GM10248 (cell line): ENCODE data around the gene ACSL5.

Experiments used
- CTCF ChIA-PET: fragments of 300-600 bp; sonication (Branson Sonifier 250); formaldehyde crosslinking; extraction: SDS; loops from one replicate; lab custom pipeline; 2021; ENCODE audit warnings: antibody characterized with exemption; lab: Yijun Ruan, JAX
- POLR2A ChIA-PET: fragments of 350-650 bp; sonication (Branson Sonifier 250); formaldehyde crosslinking; extraction: SDS; loops from one replicate; lab custom pipeline; 2020; ENCODE audit warnings: antibody characterized with exemption; lab: Yijun Ruan, JAX
- DNase-seq: peaks from one replicate; pipeline ENCODE4 v3.0.0; 2012; ENCODE audit errors: extremely low spot score
- CTCF ChIP-seq: IDR thresholded peaks from 2 replicates; pipeline ENCODE4 v1.5.1; 2012; ENCODE audit warnings: mild to moderate bottlenecking, low read depth; ENCODE audit errors: extremely low read depth, missing control alignments, control extremely low read depth

Gene ACSL5

GRCh38 chr10:112409755-112410154, 35.8 kb downstream of the ACSL5 start:
- CTCF ChIA-PET = interaction anchor here (1.0 to 1.9 kb wide), 3 partner anchors 9 to 35 kb away, joined by 4 to 7 read pairs (median 5); no protein-coding TSS in a partner anchor
- TF ChIP-seq CTCF = no peak
- no peak for DNase-seq
- POLR2A ChIA-PET = no interaction called here

- POLR2A ChIA-PET = no interaction called here
- no peak for TF ChIP-seq CTCF
- DNase-seq = no peak
- CTCF ChIA-PET = interaction anchor here (1.0 to 4.0 kb wide), 6 partner anchors 9 to 34 kb away, joined by 3 to 12 read pairs (median 4); partner anchors contain the start of gene ZDHHC6
Observed at GRCh38 chr10:112412696-112413095, 38.8 kb downstream of the ACSL5 start.

- CTCF ChIA-PET = interaction anchor here (1.1 to 3.3 kb wide), 3 partner anchors 9 to 14 kb away, joined by 4 to 15 read pairs (median 7); no protein-coding TSS in a partner anchor
- TF ChIP-seq CTCF = no peak
- POLR2A ChIA-PET = no interaction called here
- no peak for DNase-seq
Observed at GRCh38 chr10:112421731-112422130, 47.8 kb downstream of the ACSL5 start.

GRCh38 chr10:112424651-112425050, 50.7 kb downstream of the ACSL5 start:
- no peak for DNase-seq
- ChIA-PET POLR2A (no interaction called here), CTCF (interaction anchor here (1.0 to 2.6 kb wide), 7 partner anchors 8 to 287 kb away, joined by 3 to 14 read pairs (median 6); no protein-coding TSS in a partner anchor)
- no peak for TF ChIP-seq CTCF

- POLR2A ChIA-PET = no interaction called here
- no peak for TF ChIP-seq CTCF
- no peak for DNase-seq
- CTCF ChIA-PET = interaction anchor here (0.8 to 2.6 kb wide), 7 partner anchors 9 to 40 kb away, joined by 3 to 14 read pairs (median 3); no protein-coding TSS in a partner anchor
Observed at GRCh38 chr10:112426111-112426510, 52.2 kb downstream of the ACSL5 start.

- no peak for DNase-seq
- TF ChIP-seq CTCF = no peak
- ChIA-PET CTCF (interaction anchor here (1.1 to 1.3 kb wide), 4 partner anchors 9 to 114 kb away, joined by 3 to 4 read pairs (median 3); partner anchors contain the start of genes VTI1A and ZDHHC6), POLR2A (no interaction called here)
Observed at GRCh38 chr10:112429147-112429546, 55.2 kb downstream of the ACSL5 start.
